Neural crest cell (in vitro differentiated cells): ENCODE measurements around the gene MMUT. TPM values are rescaled to one million over a fixed set of nuclear protein-coding genes. Genes with fewer than 3 reads are reported as not detected.

Source experiments
- DNase-seq: peaks from one replicate; pipeline ENCODE4 v3.0.0; 2021; ENCODE audit warnings: low read depth, mixed read lengths, low spot score
- H3K27ac Mint-ChIP-seq: one replicate; pipeline ENCODE4 v1.8.0; 2021; ENCODE audit warnings: mild to moderate bottlenecking, mixed read lengths; ENCODE audit not compliant: unreplicated experiment
- H3K27me3 Mint-ChIP-seq: 2 replicates; pipeline ENCODE4 v1.8.0; 2021; ENCODE audit warnings: low read depth, mild to moderate bottlenecking, mixed read lengths
- H3K36me3 Mint-ChIP-seq: 2 replicates; pipeline ENCODE4 v1.8.0; 2021; ENCODE audit warnings: low read depth, mild to moderate bottlenecking, mixed read lengths
- H3K4me1 Mint-ChIP-seq: 2 replicates; pipeline ENCODE4 v1.8.0; 2021; ENCODE audit warnings: mixed read lengths
- H3K4me3 Mint-ChIP-seq: one replicate; pipeline ENCODE4 v1.8.0; 2021; ENCODE audit warnings: mild to moderate bottlenecking, mixed read lengths
- H3K9me3 Mint-ChIP-seq: 2 replicates; pipeline ENCODE4 v1.8.0; 2021; ENCODE audit warnings: mixed read lengths
- CTCF ChIP-seq: fragments of 200-600 bp; sonication (generic); conservative IDR thresholded peaks from 2 replicates; pipeline ENCODE4 v1.5.0; 2021; ENCODE audit warnings: antibody characterized with exemption, mild to moderate bottlenecking
- total RNA-seq: library from RNA; stranded (reverse); gene quantifications from 2 replicates; pipeline ENCODE4 v1.2.1, GENCODE V29; 2021

Gene MMUT
- total RNA-seq, 1 donor from 2014 or later: 19.2 TPM

- H3K9me3 Mint-ChIP-seq: no peaks in the 10 kb centered on the region
- DNase-seq: no peak
- no peak for TF ChIP-seq CTCF
- H3K27ac Mint-ChIP-seq: no peak overlapping the region
- no peaks in the 10 kb centered on the region for H3K4me1 Mint-ChIP-seq
- H3K4me3 Mint-ChIP-seq: no peak overlapping the region
- H3K27me3 Mint-ChIP-seq: no peaks in the 10 kb centered on the region
- H3K36me3 Mint-ChIP-seq: peaks cover 6% of the 10 kb centered on the region
Observed at GRCh38 chr6:49454787-49455709, 8.0 kb downstream of the MMUT start.

- no peak overlapping the region for H3K27ac Mint-ChIP-seq
- TF ChIP-seq CTCF: peak; percentile 70
- H3K4me1 Mint-ChIP-seq: no peaks in the 10 kb centered on the region
Observed at GRCh38 chr6:49453221-49453620, 9.8 kb downstream of the MMUT start.

GRCh38 chr6:49430866-49431265 is 32.2 kb downstream of the MMUT start:
- H3K4me1 Mint-ChIP-seq: no peaks in the 10 kb centered on the region
- TF ChIP-seq CTCF: no peak
- H3K27ac Mint-ChIP-seq: no peak overlapping the region
- H3K9me3 Mint-ChIP-seq: no peaks in the 10 kb centered on the region
- peaks cover 18% of the 10 kb centered on the region for H3K36me3 Mint-ChIP-seq
- H3K27me3 Mint-ChIP-seq: no peaks in the 10 kb centered on the region
- DNase-seq: no peak
- H3K4me3 Mint-ChIP-seq: no peak overlapping the region

More at GRCh38 chr6:49453221-49453620, 9.8 kb downstream of the MMUT start:
- Mint-ChIP-seq H3K36me3 (peaks cover 9% of the 10 kb centered on the region), H3K4me3 (no peak overlapping the region), H3K27me3 (no peaks in the 10 kb centered on the region), H3K9me3 (no peaks in the 10 kb centered on the region)
- no peak for DNase-seq

- TF ChIP-seq CTCF: no peak
- Mint-ChIP-seq H3K27me3 (no peaks in the 10 kb centered on the region), H3K4me1 (no peaks in the 10 kb centered on the region), H3K9me3 (no peaks in the 10 kb centered on the region), H3K4me3 (no peak overlapping the region), H3K36me3 (peaks cover 14% of the 10 kb centered on the region), H3K27ac (no peak overlapping the region)
- DNase-seq: no peak
Observed at GRCh38 chr6:49430187-49430586, 32.9 kb downstream of the MMUT start.

GRCh38 chr6:49423817-49424216 is 39.2 kb downstream of the MMUT start:
- no peaks in the 10 kb centered on the region for H3K4me1 Mint-ChIP-seq
- no peak for TF ChIP-seq CTCF
- H3K27ac Mint-ChIP-seq: no peak overlapping the region
- no peak for DNase-seq
- H3K9me3 Mint-ChIP-seq: no peaks in the 10 kb centered on the region
- H3K36me3 Mint-ChIP-seq: peaks cover 8% of the 10 kb centered on the region
- no peaks in the 10 kb centered on the region for H3K27me3 Mint-ChIP-seq
- H3K4me3 Mint-ChIP-seq: no peak overlapping the region
